ENCODE measurements around the gene CREB5.

DNA sequence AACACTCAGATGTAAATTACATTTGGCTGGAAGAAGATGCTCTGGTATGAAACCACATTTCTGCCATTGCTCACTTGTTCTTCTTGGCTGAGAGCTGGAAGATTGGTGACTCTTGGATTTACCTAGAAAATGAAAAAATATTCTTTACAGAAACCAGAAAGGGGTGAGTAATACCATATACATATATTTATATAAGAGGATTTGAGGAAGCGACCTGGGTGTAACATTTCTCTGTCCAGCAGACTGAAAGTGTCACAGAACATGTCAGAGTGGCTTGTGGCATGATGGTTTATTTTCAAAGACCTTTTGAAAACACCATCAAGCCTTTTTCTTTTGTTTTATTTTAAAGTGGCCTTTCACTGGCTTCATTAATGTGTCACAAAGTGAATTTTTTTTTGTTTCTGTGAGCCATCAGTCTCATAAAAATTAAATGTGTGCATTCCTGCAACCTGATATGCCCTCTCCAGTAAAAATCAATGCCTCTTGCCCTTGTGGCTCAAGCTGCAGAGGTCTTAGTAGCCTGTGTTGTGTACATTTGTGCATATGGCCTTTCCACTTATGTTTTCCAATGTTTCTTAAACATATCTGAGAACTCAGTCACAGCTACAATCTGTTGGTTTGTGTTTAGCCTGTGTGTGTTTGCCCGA, 23.5 kb downstream of the CREB5 start:
- TF ChIP-seq ZFP30 (CRISPR knock-in tag; IDR thresholded peaks at IDR 0.05) (no peak), ESRRG (CRISPR knock-in tag; IDR thresholded peaks at IDR 0.05) (no peak)
- TF ChIP-seq, protein P1, sequence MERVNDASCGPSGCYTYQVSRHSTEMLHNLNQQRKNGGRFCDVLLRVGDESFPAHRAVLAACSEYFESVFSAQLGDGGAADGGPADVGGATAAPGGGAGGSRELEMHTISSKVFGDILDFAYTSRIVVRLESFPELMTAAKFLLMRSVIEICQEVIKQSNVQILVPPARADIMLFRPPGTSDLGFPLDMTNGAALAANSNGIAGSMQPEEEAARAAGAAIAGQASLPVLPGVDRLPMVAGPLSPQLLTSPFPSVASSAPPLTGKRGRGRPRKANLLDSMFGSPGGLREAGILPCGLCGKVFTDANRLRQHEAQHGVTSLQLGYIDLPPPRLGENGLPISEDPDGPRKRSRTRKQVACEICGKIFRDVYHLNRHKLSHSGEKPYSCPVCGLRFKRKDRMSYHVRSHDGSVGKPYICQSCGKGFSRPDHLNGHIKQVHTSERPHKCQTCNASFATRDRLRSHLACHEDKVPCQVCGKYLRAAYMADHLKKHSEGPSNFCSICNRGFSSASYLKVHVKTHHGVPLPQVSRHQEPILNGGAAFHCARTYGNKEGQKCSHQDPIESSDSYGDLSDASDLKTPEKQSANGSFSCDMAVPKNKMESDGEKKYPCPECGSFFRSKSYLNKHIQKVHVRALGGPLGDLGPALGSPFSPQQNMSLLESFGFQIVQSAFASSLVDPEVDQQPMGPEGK (CRISPR knock-in tag; IDR thresholded peaks at IDR 0.05; ENCODE audit: borderline replicate concordance) = no peak

All from SK-N-SH treated with all-trans-retinoic acid at 6 μM for 48 hours (cell line).